Tibial nerve (tissue), 3 donors: ENCODE measurements around the gene GNG12.

Experiments
- CTCF ChIP-seq, 5 experiments: fragments of 200-600 bp in 3 of 5; fragments of 450-650 bp in 2 of 5; sonication (generic) in 3 of 5; IDR thresholded peaks; one replicate each; pipeline ENCODE4 v1.5.1; 2016 to 2019; ENCODE audit warnings: antibody characterized with exemption in 5 of 5, mild to moderate bottlenecking in 3 of 5, moderate library complexity in 2 of 5
- POLR2A ChIP-seq, 2 donors: fragments of 450-650 bp; IDR thresholded peaks; one replicate each; pipeline ENCODE4 v1.6.1; 2017; ENCODE audit warnings: antibody characterized with exemption in 2 of 2, mild to moderate bottlenecking in 2 of 2, moderate library complexity in 2 of 2

- TF ChIP-seq CTCF (IDR thresholded peaks at IDR 0.05) (no peak), POLR2A (IDR thresholded peaks at IDR 0.05) (no peak)
Observed at GRCh38 chr1:67672260-67672803, 160.9 kb downstream of the GNG12 start.
